SW 1271 (cell line): ENCODE results near the gene WSB1.
A peak's percentile ranks its signal among the peaks of the same experiment; 100 is the strongest.

Experiments
- DNase-seq, 2 experiments: peaks; one replicate each; lab custom pipeline; 2025; lab: John Stamatoyannopoulos, UW

WSB1 gene

GRCh38 chr17:27338536-27338985 is 44.6 kb downstream of the WSB1 start:
- no peak for DNase-seq

GRCh38 chr17:27339198-27339835 is 45.4 kb downstream of the WSB1 start:
- no peak for DNase-seq

DNA sequence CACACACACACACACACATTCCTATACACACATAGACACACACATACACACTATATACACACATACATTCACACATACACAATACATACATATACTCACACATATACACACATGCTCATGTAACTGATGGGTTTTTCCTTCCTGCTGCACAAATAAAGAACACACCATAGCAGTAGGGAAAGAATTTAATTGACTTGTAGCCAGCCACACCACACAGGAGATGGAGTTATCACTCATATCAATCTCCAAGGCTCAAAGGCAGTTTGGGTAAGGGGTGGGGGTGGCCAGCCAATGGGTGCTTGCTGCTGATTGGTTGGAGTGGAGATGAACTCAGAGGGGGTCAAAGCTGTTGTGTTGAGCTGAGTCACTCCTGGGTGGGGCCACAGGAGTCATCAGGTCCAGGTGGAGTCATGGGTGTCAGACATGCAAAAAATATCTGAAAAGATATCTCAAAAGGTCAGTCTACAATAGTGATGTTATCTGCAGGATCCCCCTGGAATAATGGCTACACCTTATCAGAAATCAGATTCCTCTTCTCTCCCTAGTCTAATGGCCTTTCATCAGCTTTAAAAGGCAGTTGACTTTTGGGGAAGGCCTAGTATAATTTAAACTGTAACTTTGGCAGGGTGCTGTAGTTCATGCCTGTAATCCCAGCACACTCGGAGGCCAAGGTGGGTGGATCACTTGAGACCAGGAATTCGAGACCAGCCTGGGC is 46.1 kb downstream of the WSB1 start:
- peak in 1 of 2 experiments; percentile 35 for DNase-seq

DNA sequence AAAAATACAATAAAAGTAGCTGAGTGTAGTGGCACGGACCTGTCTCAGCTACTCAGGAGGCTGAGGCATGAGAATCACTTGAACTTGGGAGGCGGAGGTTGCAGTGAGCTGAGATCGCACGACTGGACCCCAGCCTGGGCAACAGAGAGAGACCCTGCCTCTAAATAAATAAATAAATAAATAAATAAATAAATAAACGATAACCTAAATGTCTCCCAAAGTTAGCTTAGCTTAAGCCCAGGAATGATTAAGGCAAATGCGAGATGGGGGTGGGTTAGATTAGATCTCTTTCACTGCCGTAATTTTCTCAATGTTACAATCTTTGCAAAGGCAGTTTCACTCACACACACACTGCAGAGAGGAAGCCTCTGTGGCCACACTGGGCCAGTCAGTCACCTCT is 46.7 kb downstream of the WSB1 start:
- DNase-seq, result no peak

DNA sequence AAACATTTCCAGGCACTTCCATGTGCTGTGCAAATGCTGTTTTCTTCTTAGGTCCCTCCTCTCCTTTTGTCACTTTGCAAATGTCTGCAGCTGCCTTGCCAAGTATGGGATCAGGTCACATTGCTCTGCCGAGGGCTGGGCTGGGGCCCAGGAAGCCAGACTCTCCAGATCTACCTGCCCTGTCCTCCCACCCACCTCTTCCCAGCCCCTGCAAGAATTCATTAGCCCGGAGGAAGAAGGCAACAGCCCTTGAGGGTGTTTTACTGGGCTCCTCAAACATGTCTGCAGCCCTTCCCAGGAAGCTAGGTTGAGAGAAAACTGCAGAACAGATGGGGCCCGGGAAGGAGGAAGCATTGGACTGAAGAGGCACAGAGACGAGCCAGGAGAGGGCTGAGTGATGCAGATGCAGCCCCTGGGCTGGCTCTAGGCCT is 47.1 kb downstream of the WSB1 start:
- no peak for DNase-seq

- no peak for DNase-seq
Observed at GRCh38 chr17:27342059-27342458, 48.1 kb downstream of the WSB1 start.

DNA sequence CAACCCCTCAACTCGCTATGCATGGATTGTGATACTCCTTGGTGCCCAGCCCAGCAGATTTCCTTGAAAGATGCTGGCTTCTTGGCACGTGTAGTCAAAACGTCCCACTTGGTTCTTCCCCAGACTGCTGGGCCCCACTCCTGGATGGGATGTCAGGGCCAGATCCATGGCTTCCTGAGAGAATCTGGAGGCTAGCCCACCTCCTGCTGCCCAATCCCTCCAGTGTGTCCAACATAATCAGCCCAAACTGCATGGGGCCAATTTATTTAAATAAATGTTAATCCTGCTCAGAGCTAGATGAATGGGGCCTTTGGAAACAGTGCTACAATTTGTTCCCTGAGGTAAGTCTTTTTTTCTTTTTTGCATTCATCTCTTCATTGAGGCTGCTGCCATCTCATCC is 49.4 kb downstream of the WSB1 start:
- DNase-seq, result no peak

DNA sequence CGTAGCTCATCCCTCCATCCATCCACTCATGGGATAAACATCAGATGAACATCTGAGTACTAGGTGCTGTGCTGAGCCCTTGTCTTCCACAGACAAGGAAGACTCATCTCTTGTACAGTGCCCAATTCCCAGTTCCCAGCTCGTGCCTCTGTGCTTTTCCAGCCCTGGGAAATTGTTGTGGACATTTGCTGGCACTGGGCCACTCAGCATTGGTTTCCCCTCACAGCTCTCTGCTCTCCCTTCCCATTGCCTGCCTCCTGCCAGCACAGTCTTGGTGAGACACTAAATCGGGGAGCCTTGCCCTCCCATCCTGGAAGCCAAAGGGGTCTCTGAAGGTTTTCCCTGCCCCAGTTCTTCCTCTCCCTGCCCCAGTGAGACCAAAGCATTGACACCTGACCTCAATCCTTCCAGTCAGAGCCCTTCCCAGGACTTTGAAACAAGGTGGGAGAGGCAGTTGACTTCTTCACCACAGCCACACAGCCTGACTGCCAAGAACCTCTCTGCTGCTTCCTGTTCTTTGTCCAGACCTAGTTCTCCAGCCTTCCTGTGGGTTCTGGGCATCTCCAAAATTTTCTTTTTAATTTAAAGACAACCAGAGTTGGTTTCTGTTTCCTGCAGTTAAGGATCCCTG is 50.2 kb downstream of the WSB1 start:
- no peak for DNase-seq

DNA sequence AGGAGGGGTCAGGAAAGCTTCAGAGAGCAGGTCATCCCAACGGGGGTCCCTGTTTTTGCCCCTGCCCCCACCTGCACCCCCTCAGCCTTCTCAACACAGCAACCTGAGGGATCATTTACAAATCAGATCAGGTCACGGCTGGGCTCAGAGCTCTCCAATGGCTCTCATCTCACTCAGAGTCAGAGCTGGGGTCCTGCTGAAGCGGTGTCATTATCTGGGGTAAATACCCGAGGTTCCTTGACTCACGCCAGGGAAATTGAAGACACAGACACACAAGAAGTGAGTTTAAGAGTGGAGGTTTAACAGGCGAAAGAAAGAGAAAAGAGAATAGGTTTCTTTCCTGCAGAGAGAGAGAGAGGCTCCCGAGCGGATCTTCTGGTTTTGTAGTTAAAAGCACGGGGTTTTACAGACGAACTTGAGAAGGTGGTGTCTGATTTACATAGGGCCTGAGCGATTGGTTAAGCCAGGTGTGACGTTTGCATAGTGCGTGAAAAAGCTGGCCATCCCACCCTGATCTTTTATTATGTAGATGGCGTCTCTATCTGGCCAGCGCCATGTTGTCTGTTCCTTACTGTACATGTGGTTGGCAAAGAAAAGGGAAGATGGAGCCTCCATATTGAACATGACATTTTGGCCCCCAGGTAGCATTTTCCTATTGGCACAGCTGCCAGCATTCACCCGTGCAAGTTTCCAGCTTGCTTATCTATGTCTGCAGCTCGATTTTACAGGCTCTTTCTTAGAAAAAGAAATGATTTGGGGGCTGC is 51.4 kb downstream of the WSB1 start:
- DNase-seq, result no peak

- no peak for DNase-seq
Observed at GRCh38 chr17:27346228-27346899, 52.5 kb downstream of the WSB1 start.

- no peak for DNase-seq
Observed at GRCh38 chr17:27348196-27348595, 54.3 kb downstream of the WSB1 start.

DNA sequence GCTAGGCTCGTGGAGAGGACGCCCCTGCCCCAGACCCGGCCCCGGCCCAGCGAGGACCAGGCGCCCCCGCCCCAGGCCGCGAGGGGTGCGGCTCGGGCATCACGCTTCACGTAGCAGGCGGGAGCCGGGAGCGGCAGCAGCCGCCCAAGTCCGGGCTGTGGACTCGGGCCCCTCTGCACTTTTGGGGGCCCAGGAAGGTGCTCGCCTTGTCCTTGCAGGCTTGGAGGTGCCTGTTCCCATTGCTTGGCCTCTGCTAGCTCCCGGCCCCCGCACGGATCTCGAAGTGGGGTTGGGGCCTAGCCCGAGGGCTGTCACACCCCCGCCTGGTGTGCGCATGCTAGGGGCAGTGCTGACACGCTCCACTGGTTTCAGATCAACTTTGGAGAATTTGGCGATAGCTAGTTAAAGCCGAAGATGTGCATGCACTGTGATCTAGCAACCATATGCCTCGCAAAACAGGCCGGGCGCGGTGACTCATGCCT is 55.7 kb downstream of the WSB1 start:
- no peak for DNase-seq

GRCh38 chr17:27351759-27352158 is 57.8 kb downstream of the WSB1 start:
- DNase-seq, result no peak

DNA sequence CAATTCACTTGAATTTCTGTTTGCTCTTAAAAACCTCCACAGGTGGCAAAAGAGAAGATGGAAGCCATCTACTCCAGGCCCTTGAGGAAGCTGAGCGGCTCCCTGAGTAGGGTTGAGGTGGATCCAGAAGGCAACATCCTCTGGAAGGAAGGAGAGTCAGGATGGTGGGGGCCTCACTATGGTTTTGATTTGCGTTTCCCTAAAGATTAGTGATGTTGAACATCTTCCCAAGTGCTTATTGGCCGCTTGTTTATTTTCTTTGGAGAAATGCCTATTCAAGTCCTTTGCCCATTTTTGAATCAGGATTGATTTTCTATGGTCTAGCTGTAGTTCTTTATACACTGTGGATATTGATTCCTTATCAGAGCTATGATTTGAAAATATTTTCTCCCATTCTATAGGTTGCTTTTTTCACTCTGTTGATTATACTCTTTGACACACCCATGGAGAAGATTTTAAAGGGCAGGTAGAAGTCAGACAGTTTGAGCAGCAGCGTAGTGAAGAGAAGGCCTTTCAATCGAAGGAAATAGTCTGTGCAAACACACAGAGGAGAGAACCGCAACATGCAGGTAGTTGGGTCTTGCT is 58.6 kb downstream of the WSB1 start:
- DNase-seq, result peak in 1 of 2 experiments; percentile 30

GRCh38 chr17:27353033-27353460 is 59.1 kb downstream of the WSB1 start:
- DNase-seq, result no peak

- peak; percentile 89 to 94 for DNase-seq
Observed at GRCh38 chr17:27353461-27354050, 59.6 kb downstream of the WSB1 start.

- DNase-seq, result no peak
Observed at GRCh38 chr17:27354051-27354490, 60.2 kb downstream of the WSB1 start.

- no peak for DNase-seq
Observed at GRCh38 chr17:27354491-27355081, 60.7 kb downstream of the WSB1 start.

DNA sequence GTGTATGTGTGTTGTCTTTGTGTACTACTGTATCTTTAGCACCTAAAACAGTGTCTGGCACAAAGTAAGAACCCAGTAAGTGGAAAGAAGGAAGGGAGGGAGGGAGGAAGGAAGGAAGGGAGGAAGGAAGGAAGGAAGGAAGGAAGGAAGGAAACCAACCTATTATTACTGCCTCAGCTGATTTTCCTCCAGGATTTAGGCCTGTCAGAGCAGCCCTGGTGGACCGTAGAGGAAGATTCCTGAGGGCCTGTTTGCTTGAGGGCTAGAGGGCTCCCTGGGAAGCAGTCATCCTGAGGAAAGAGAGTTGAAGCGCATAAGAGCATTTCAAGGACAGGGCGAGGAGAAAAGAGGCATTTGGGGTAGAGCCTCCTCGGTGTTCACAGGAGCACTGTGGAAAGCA is 61.5 kb downstream of the WSB1 start:
- DNase-seq, result no peak

- no peak for DNase-seq
Observed at GRCh38 chr17:27356091-27356705, 62.3 kb downstream of the WSB1 start.
